Panc1 (cell line): ENCODE results near the gene PRDX5. TPM values are rescaled to one million over a fixed set of nuclear protein-coding genes. Genes with fewer than 3 reads are reported as not detected.

Source experiments
- ATAC-seq: fragments of 200-7000 bp; cut with Tn5 transposase; 2 replicates; pipeline ENCODE4 v1.9.1; 2020; ENCODE audit warnings: mild to moderate bottlenecking, moderate library complexity
- BruUV-seq: library from RNA; stranded (reverse); fragments of 400-500 nt; replicated peaks from 2 replicates; lab custom pipeline; 2021; lab: Mats Ljungman, UMichigan
- CTCF ChIA-PET: fragments of 300-600 bp; sonication (Branson Sonifier 250); formaldehyde crosslinking; loops from one replicate; lab custom pipeline; 2022; ENCODE audit warnings: antibody characterized with exemption; lab: Charles Lee
- POLR2A ChIA-PET: fragments of 300-600 bp; sonication (Branson Sonifier 250); formaldehyde crosslinking; loops from one replicate; lab custom pipeline; 2022; ENCODE audit warnings: antibody characterized with exemption; lab: Charles Lee
- DNase-seq: peaks from one replicate; pipeline ENCODE4 v3.0.0-alpha.2; 2010; ENCODE audit warnings: low read depth, low spot score
- H3K27ac ChIP-seq: 2 replicates; pipeline ENCODE4 v1.5.1; 2011; ENCODE audit warnings: mild to moderate bottlenecking, low read length, inconsistent platforms
- H3K27me3 ChIP-seq: fragments of 200-500 bp; sonication (Bioruptor generic); 2 replicates; pipeline ENCODE4 v1.6.0; 2014; ENCODE audit warnings: low read length, inconsistent platforms; ENCODE audit not compliant: control insufficient read depth, insufficient read depth
- H3K36me3 ChIP-seq: fragments of 200-500 bp; sonication (Bioruptor generic); 2 replicates; pipeline ENCODE4 v1.5.1; 2014; ENCODE audit warnings: inconsistent platforms, mild to moderate bottlenecking, low read length, moderate library complexity; ENCODE audit not compliant: control insufficient read depth, insufficient read depth
- H3K4me1 ChIP-seq: 2 replicates; pipeline ENCODE4 v1.5.1; 2011; ENCODE audit warnings: inconsistent platforms, mild to moderate bottlenecking, low read length, moderate library complexity; ENCODE audit not compliant: control insufficient read depth, insufficient read depth
- H3K4me3 ChIP-seq, 2 experiments: 2 replicates each; pipeline ENCODE4 v1.5.1; 2011 to 2012; ENCODE audit warnings: low read depth in 2 of 2, low read length in 2 of 2, mild to moderate bottlenecking in 2 of 2, inconsistent platforms in 1 of 2, moderate library complexity in 1 of 2
- H3K9me3 ChIP-seq: fragments of 200-500 bp; sonication (Bioruptor generic); 2 replicates; pipeline ENCODE4 v1.5.1; 2014; ENCODE audit warnings: low read depth, mild to moderate bottlenecking, inconsistent platforms, low read length, moderate library complexity; ENCODE audit not compliant: control insufficient read depth, insufficient read depth
- POLR2AphosphoS5 ChIP-seq: IDR thresholded peaks from 2 replicates; pipeline ENCODE4 v1.6.1; 2012; ENCODE audit warnings: mild to moderate bottlenecking, low read depth, low read length, moderate library complexity
- SIN3A ChIP-seq: IDR thresholded peaks from 2 replicates; pipeline ENCODE4 v1.6.1; 2012; ENCODE audit warnings: low read depth, mild to moderate bottlenecking, low read length, moderate library complexity, borderline replicate concordance; ENCODE audit not compliant: insufficient read depth
- TCF7L2 ChIP-seq: IDR thresholded peaks from 2 replicates; pipeline ENCODE4 v1.6.1; 2011; ENCODE audit warnings: mild to moderate bottlenecking, low read depth, low read length, inconsistent platforms
- in situ Hi-C: cut with HindIII; loops from 2 replicates; pipeline ENCODE4 v1.10.0; 2016; ENCODE audit warnings: low sequenced_read_pairs, low pct_unique_long_range_greater_than_20kb
- intact Hi-C: fragments of 100-400 bp; cut with micrococcal nuclease; formaldehyde crosslinking; loops from one replicate; pipeline ENCODE4 v1.10.0; 2022; ENCODE audit not compliant: unreplicated experiment
- total RNA-seq: library from RNA; stranded (reverse); gene quantifications from one replicate; pipeline ENCODE4 v1.2.1, GENCODE V29; 2021; ENCODE audit not compliant: unreplicated experiment
- TF ChIP-seq, protein P1 (sequence below), 2 experiments: IDR thresholded peaks; 2 replicates each; pipeline ENCODE4 v1.6.1; 2011 to 2012; ENCODE audit warnings: low read depth in 2 of 2, control low read depth in 1 of 2, low read length in 1 of 2, mild to moderate bottlenecking in 1 of 2, moderate library complexity in 1 of 2; ENCODE audit not compliant: insufficient read depth in 1 of 2
- TF ChIP-seq, protein P2 (sequence below): fragments of 450-650 bp; IDR thresholded peaks from 2 replicates; pipeline ENCODE4 v1.5.1; 2017; ENCODE audit warnings: mild to moderate bottlenecking

Gene PRDX5
- total RNA-seq, 1 experiment from 2014 or later: 492 TPM

DNA sequence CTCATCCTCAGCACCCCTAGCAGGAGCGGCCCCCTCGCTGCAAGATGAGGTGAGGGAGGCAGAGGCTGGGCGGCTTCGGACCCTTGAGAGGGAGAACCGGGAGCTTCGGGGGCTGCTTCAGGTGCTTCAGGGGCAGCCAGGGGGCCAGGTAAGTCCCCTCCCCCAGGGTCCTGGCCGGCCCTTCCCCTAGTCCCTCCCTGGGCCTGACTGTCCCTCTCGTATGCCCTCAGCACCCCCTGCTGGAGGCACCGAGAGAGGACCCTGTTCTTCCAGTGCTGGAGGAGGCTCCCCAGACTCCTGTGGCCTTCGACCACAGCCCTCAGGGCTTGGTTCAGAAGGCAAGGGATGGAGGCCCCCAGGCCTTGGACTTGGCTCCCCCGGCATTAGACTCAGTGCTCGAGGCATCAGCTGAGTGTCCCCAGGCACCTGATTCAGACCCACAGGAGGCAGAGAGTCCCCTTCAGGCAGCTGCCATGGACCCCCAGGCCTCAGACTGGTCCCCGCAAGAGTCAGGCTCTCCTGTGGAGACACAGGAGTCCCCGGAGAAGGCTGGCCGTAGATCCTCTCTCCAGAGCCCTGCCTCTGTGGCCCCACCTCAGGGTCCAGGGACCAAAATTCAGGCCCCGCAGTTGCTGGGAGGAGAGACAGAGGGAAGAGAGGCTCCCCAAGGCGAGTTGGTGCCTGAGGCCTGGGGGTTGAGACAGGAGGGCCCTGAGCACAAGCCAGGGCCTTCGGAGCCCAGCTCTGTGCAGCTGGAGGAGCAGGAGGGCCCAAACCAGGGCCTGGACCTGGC lies 26.0 kb downstream of the PRDX5 start:
- DNase-seq: no peak
- Histone ChIP-seq H3K4me1 (peaks cover 33% of the 10 kb centered on the region), H3K4me3 (peak overlapping the region in 1 of 2 experiments; percentile 60; a peak in 1 of 4 replicates), H3K36me3 (no peaks in the 10 kb centered on the region), H3K27ac (peak overlapping the region; percentile 67), H3K9me3 (no peaks in the 10 kb centered on the region), H3K27me3 (no peaks in the 10 kb centered on the region)
- intact Hi-C loops: no loop called here
- BruUV-seq: no TSS peak
- in situ Hi-C loops: no loop called here
- no peak for ATAC-seq
- CTCF ChIA-PET: interaction anchor here (1.1 to 2.4 kb wide), 4 partner anchors 11 to 27 kb away, joined by 3 to 15 read pairs (median 8); partner anchors contain the start of genes PRDX5 and TRMT112
- POLR2A ChIA-PET: no interaction called here
- TF ChIP-seq, protein P1, sequence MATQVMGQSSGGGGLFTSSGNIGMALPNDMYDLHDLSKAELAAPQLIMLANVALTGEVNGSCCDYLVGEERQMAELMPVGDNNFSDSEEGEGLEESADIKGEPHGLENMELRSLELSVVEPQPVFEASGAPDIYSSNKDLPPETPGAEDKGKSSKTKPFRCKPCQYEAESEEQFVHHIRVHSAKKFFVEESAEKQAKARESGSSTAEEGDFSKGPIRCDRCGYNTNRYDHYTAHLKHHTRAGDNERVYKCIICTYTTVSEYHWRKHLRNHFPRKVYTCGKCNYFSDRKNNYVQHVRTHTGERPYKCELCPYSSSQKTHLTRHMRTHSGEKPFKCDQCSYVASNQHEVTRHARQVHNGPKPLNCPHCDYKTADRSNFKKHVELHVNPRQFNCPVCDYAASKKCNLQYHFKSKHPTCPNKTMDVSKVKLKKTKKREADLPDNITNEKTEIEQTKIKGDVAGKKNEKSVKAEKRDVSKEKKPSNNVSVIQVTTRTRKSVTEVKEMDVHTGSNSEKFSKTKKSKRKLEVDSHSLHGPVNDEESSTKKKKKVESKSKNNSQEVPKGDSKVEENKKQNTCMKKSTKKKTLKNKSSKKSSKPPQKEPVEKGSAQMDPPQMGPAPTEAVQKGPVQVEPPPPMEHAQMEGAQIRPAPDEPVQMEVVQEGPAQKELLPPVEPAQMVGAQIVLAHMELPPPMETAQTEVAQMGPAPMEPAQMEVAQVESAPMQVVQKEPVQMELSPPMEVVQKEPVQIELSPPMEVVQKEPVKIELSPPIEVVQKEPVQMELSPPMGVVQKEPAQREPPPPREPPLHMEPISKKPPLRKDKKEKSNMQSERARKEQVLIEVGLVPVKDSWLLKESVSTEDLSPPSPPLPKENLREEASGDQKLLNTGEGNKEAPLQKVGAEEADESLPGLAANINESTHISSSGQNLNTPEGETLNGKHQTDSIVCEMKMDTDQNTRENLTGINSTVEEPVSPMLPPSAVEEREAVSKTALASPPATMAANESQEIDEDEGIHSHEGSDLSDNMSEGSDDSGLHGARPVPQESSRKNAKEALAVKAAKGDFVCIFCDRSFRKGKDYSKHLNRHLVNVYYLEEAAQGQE (IDR thresholded peaks at IDR 0.05; ENCODE audit: insufficient read depth in 1 of 2, low read depth in 2 of 2, low read length in 1 of 2): no peak
- TF ChIP-seq TCF7L2: no peak
- TF ChIP-seq POLR2AphosphoS5: no peak
- no peak for TF ChIP-seq SIN3A
- TF ChIP-seq, protein P2, sequence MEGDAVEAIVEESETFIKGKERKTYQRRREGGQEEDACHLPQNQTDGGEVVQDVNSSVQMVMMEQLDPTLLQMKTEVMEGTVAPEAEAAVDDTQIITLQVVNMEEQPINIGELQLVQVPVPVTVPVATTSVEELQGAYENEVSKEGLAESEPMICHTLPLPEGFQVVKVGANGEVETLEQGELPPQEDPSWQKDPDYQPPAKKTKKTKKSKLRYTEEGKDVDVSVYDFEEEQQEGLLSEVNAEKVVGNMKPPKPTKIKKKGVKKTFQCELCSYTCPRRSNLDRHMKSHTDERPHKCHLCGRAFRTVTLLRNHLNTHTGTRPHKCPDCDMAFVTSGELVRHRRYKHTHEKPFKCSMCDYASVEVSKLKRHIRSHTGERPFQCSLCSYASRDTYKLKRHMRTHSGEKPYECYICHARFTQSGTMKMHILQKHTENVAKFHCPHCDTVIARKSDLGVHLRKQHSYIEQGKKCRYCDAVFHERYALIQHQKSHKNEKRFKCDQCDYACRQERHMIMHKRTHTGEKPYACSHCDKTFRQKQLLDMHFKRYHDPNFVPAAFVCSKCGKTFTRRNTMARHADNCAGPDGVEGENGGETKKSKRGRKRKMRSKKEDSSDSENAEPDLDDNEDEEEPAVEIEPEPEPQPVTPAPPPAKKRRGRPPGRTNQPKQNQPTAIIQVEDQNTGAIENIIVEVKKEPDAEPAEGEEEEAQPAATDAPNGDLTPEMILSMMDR: no peak; the same call in 1 of the 2 replicates

DNA sequence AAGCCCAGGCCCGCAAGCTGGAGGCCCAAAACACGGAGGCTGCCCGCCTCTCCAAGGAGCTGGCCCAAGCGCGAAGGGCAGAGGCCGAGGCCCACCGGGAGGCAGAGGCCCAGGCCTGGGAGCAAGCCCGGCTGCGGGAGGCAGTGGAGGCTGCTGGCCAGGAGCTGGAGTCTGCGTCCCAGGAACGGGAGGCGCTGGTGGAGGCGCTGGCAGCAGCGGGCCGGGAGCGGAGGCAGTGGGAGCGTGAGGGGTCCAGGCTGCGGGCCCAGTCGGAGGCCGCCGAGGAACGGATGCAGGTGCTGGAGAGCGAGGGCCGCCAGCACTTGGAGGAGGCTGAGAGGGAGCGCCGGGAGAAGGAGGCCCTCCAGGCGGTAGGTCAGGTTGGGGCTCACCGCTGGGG lies 26.9 kb downstream of the PRDX5 start:
- no peak overlapping the region for H3K4me3 ChIP-seq
- no TSS peak for BruUV-seq
- ATAC-seq (no peak), DNase-seq (no peak)
- H3K27me3 ChIP-seq: no peaks in the 10 kb centered on the region
- H3K4me1 ChIP-seq: peaks cover 31% of the 10 kb centered on the region
- in situ Hi-C loops (no loop called here), intact Hi-C loops (no loop called here)
- no peaks in the 10 kb centered on the region for H3K9me3 ChIP-seq
- no peaks in the 10 kb centered on the region for H3K36me3 ChIP-seq
- ChIA-PET POLR2A (interaction anchor here (0.7 to 1.0 kb wide), 2 partner anchors 27 to 44 kb away, joined by 3 read pairs; partner anchors contain the start of genes PRDX5 and TRMT112), CTCF (interaction anchor here (1.1 to 2.4 kb wide), 3 partner anchors 10 to 27 kb away, joined by 3 to 10 read pairs (median 5); partner anchors contain the start of gene PRDX5)
- H3K27ac ChIP-seq: no peak overlapping the region
- TF ChIP-seq, protein P2: no peak
- TF ChIP-seq TCF7L2: no peak
- no peak for TF ChIP-seq POLR2AphosphoS5
- no peak for TF ChIP-seq SIN3A
- TF ChIP-seq, protein P1 (IDR thresholded peaks at IDR 0.05; ENCODE audit: insufficient read depth in 1 of 2, low read depth in 2 of 2, low read length in 1 of 2): 0 out of 4 replicates have a peak, but pooled peaks of 1 of the 2 experiments have one; percentile 9
